ENCODE measurements around the gene PRR16.
A peak's percentile ranks its signal among the peaks of the same experiment; 100 is the strongest.

Gene PRR16

DNA sequence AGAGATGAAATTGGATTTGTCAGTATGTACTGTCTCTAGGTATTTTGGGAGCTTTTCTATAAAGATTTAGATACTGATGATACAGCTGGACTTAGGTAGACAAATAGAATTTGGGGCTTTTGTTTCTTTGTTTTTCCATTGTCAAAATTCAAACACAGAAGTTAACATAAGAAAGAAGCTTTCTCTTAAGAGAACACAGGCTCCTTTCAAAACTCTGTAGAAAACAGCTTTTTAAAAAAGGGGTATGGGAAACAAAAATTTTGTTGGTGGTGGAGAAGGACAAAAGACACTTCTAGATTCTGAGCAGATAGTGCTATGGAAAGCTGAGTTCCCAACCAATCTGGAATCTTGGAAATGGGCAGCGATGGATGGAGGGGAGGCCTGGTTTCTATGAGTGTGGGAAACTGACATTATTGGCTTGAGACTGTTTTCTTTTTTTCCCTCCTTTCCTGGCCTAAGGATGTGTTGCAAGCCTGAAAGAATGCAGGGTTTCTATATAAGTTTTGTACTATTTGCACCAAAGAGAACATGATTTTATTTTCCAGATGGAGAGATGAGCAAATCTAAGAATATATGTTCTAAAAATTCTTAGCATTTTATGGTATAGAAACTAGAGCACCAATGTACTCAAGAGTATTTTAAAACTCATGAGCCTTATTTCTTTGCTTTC lies 240.0 kb downstream of the PRR16 start:
- no peak for TF ChIP-seq JUND (IDR thresholded peaks at IDR 0.05; ENCODE audit: low read depth)
- in situ Hi-C loops (cut with HindIII; ENCODE audit: low pct_unique_long_range_greater_than_20kb, low sequenced_read_pairs): no loop called here
- no peak for DNase-seq (ENCODE audit: low read depth in 1 of 2, low spot score in 1 of 2)

GRCh38 chr5:120706877-120707276 lies 242.8 kb downstream of the PRR16 start:
- no peak for DNase-seq (ENCODE audit: low read depth in 1 of 2, low spot score in 1 of 2)
- in situ Hi-C loops (cut with HindIII; ENCODE audit: low pct_unique_long_range_greater_than_20kb, low sequenced_read_pairs): no loop called here
- TF ChIP-seq JUND (IDR thresholded peaks at IDR 0.05; ENCODE audit: low read depth): no peak

- in situ Hi-C loops (cut with HindIII; ENCODE audit: low pct_unique_long_range_greater_than_20kb, low sequenced_read_pairs): no loop called here
- no peak for DNase-seq (ENCODE audit: low read depth in 1 of 2, low spot score in 1 of 2)
- TF ChIP-seq JUND (IDR thresholded peaks at IDR 0.05; ENCODE audit: low read depth): no peak
These were observed 253.3 kb downstream of the PRR16 start for GRCh38 chr5:120717381-120717780.

DNA sequence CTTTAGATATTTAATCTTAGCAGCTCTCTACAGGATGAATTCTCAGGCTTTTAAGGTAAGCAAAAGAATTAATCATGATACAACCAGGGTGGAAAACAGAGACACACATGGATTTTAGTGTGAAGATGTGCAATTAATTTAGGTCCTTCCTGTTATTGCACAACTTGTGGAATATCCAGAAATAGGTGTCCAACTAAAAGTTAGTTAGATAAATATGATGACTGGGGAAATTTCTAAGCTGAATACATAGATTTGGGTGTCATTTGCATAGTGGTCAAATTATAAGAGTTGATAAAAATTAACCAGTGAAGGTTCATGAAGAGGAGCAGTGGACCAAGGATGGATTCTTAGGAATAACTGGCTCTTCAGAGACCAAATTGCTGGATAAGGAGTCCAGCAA lies 266.1 kb downstream of the PRR16 start:
- in situ Hi-C loops (cut with HindIII; ENCODE audit: low pct_unique_long_range_greater_than_20kb, low sequenced_read_pairs): no loop called here
- no peak for TF ChIP-seq JUND (IDR thresholded peaks at IDR 0.05; ENCODE audit: low read depth)

GRCh38 chr5:120734033-120734432 lies 269.9 kb downstream of the PRR16 start:
- TF ChIP-seq JUND (IDR thresholded peaks at IDR 0.05; ENCODE audit: low read depth): no peak
- DNase-seq (ENCODE audit: low read depth in 1 of 2, low spot score in 1 of 2): peak in 1 of 2 experiments; percentile 3
- in situ Hi-C loops (cut with HindIII; ENCODE audit: low pct_unique_long_range_greater_than_20kb, low sequenced_read_pairs): no loop called here

More for the DNA sequence above, 266.1 kb downstream of the PRR16 start:
- no peak for DNase-seq (ENCODE audit: low read depth in 1 of 2, low spot score in 1 of 2)

DNA sequence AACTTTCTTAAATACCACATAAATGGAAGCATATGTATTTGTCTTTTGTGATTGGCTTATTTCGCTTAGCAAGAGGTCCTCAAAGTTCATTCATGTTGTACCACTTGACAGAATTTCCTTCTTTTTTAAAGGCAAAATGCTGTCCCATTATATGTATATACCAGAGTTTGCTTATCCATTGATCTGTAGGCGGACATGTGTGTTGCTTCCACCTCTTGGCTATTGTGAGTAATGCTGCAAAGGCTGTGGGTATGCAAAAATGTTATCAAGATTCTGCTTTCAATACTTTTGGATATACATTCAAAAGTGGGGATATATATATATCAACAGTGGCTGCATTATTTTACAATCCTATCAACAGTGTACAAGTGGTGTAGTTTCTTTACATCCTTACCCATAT lies 271.0 kb downstream of the PRR16 start:
- TF ChIP-seq JUND (IDR thresholded peaks at IDR 0.05; ENCODE audit: low read depth): no peak
- DNase-seq (ENCODE audit: low read depth in 1 of 2, low spot score in 1 of 2): peak in 1 of 2 experiments; percentile 18

More for the DNA sequence above, 271.0 kb downstream of the PRR16 start:
- in situ Hi-C loops (cut with HindIII; ENCODE audit: low pct_unique_long_range_greater_than_20kb, low sequenced_read_pairs): no loop called here
